ENCODE data around the gene ARHGAP9.

ARHGAP9 gene

DNA sequence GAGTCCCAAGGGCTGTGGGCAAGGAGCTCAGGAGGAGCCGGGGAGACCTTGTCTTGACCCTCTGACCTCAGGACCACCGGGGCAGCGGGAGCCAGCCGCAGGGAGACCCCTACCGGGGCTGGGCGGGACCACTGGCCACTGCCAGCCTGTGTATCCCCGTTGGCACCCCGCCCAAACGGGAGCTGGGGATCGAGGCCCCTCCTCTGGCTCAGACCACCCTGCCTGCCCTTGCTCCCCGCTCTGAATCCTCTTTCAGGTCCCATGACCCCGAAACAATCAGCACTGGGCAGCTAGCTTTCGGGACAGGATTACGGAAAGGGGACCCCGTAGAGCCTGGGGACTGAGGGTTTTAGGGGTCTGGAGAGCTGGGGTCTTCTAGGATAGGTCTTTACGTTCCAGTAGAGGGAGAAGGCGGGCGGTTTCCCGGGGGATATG lies 18.8 kb downstream of the ARHGAP9 start:
- H3K9ac ChIP-seq (ENCODE audit: low read depth, low read length), result peak overlapping the region; percentile 69
- H3K27me3 ChIP-seq (ENCODE audit: insufficient read depth, low read length), result no peaks in the 10 kb centered on the region
- WGBS, result 1% methylated on average over 17 of the region's 19 CpGs
- H3K36me3 ChIP-seq (ENCODE audit: insufficient read depth, low read length), result no peaks in the 10 kb centered on the region; the same call in 1 of the 2 replicates
- peak overlapping the region; percentile 90; the same call in 1 of the 2 replicates for H3K27ac ChIP-seq (ENCODE audit: low read depth, low read length)
- H3K9me3 ChIP-seq (ENCODE audit: insufficient read depth, low read depth, low read length), result no peaks in the 10 kb centered on the region
- peaks cover 5% of the 10 kb centered on the region for H3K4me1 ChIP-seq (ENCODE audit: insufficient read depth, low read length)
- H3K4me3 ChIP-seq (ENCODE audit: low read length), result peak overlapping the region; percentile 67

- H3K4me1 ChIP-seq (ENCODE audit: insufficient read depth, low read length), result peaks cover 10% of the 10 kb centered on the region
- H3K36me3 ChIP-seq (ENCODE audit: insufficient read depth, low read length), result no peaks in the 10 kb centered on the region
- H3K9ac ChIP-seq (ENCODE audit: low read depth, low read length), result peak overlapping the region; percentile 12; the same call in 1 of the 2 replicates
- peak overlapping the region; percentile 67 for H3K4me3 ChIP-seq (ENCODE audit: low read length)
- WGBS, result under 1% methylated on average over 6 of the region's 6 CpGs
- peak overlapping the region; percentile 90; the same call in 1 of the 2 replicates for H3K27ac ChIP-seq (ENCODE audit: low read depth, low read length)
- no peaks in the 10 kb centered on the region for H3K9me3 ChIP-seq (ENCODE audit: insufficient read depth, low read depth, low read length)
- H3K27me3 ChIP-seq (ENCODE audit: insufficient read depth, low read length), result no peaks in the 10 kb centered on the region
These were observed 19.2 kb downstream of the ARHGAP9 start for GRCh38 chr12:57460468-57460784.

DNA sequence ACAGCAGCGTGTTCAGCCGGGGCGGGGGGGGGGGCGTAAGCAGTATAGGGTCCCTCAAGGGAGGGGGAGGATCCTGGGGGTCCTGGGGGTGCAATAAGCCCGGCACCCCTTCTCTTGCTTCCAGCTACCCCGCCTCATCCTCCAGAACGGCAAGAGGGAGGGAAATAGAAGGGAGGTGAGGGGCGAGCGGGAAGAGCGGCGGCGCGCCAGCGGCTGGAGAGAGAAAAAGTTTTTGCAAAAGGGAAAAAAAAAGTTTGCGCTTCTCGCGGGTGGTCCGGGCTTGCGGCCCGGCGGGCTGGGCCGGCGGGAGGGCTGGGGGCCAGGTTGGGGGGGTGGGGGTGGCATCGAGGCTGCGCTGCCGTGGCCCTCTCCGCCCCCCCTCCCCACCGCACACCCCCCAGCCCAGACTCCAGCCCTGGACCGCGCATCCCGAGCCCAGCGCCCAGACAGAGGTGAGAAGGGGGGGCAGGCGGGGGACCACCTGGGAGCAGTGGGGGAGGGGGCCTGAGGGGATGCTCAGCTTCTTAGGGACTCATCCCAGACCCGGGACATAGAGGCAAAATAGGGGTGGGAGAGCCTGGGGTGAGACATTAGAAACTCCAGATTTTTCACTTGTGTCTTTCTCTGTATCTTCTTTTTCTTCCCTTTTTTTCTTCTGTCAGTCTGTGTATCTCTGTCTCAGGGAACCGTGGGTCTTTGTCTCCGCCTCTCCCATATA lies 19.8 kb downstream of the ARHGAP9 start, which contains the start of gene GLI1:
TSS of gene GLI1 (plus strand) at position 36 of the 718 bp plus-strand sequence. CDS start 3,907 bp downstream, outside the sequence.
- H3K9me3 ChIP-seq (ENCODE audit: insufficient read depth, low read depth, low read length), result no peaks in the 10 kb centered on the region
- H3K27me3 ChIP-seq (ENCODE audit: insufficient read depth, low read length), result no peaks in the 10 kb centered on the region
- H3K4me3 ChIP-seq (ENCODE audit: low read length), result peak within 1 kb of the TSS; percentile 67
- peaks cover 14% of the 10 kb centered on the region for H3K4me1 ChIP-seq (ENCODE audit: insufficient read depth, low read length)
- peak within 1 kb of the TSS; percentile 55 for H3K9ac ChIP-seq (ENCODE audit: low read depth, low read length)
- H3K36me3 ChIP-seq (ENCODE audit: insufficient read depth, low read length), result no peaks in the 10 kb centered on the region
- WGBS, result 0% methylated on average over 23 of the region's 36 CpGs
- H3K27ac ChIP-seq (ENCODE audit: low read depth, low read length), result peak within 1 kb of the TSS; percentile 90

DNA sequence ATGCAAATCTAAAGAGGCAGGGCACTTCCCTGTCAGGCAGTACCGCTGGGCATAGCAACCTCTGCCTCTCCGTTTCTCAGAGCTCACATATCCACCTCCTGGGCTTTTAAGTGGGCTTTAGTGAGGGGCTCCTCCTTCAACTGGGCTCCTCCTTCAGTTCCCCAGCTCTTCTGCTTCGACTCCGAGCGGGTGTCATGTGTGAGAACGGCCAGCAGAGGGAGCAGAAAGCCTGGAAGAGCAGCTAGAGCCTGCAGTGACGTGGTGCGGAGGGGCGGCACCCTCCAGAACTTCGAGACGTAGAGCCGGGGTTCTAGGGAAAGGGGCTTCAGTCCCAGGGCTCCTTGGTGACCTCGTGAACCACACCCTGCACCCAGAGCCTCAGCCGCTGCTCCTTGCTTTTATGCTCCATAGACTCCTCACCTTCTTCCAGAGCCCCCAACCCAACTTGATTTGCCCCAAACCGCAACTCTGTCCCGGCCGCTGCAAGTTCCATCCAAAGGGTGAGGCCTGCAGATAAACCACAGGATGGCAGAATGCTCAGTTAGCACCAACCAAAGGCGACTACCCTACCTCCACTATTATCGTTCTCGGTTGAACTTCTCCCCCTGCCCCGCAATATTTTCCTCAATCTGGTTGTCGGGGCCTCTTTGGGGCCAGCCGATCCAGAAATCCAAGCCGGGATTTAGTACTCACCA lies 20.5 kb downstream of the ARHGAP9 start:
- H3K36me3 ChIP-seq (ENCODE audit: insufficient read depth, low read length), result no peaks in the 10 kb centered on the region
- peaks cover 20% of the 10 kb centered on the region for H3K4me1 ChIP-seq (ENCODE audit: insufficient read depth, low read length)
- peak overlapping the region; percentile 85; the same call in 1 of the 2 replicates for H3K27ac ChIP-seq (ENCODE audit: low read depth, low read length)
- no peaks in the 10 kb centered on the region for H3K27me3 ChIP-seq (ENCODE audit: insufficient read depth, low read length)
- H3K4me3 ChIP-seq (ENCODE audit: low read length), result peak overlapping the region; percentile 64
- H3K9ac ChIP-seq (ENCODE audit: low read depth, low read length), result peak overlapping the region; percentile 55
- no peaks in the 10 kb centered on the region for H3K9me3 ChIP-seq (ENCODE audit: insufficient read depth, low read depth, low read length)
- under 1% methylated on average over 24 of the region's 24 CpGs for WGBS

DNA sequence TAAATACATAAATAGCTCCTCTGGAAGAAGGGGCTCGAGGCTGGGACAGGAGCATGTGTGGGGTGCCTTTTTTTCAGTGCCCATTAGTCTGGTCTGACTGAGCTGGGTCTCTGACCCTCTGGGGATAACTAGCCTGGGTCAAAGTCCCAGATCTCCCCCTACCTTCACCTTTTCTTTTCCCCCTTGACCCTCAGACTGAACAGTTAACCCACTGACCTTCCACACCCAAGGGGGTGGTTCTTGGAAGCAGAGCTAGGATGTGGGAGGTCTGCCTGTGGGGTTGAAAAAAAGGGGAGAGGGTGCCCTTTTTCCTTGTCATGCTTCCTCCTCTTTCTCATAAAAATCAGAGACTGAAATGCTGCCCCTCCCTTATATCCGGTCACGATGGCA lies 21.0 kb downstream of the ARHGAP9 start:
- peak overlapping the region; percentile 64 for H3K4me3 ChIP-seq (ENCODE audit: low read length)
- 0 out of 2 replicates have a peak overlapping the region, but pooled peaks have one; percentile 18 for H3K9ac ChIP-seq (ENCODE audit: low read depth, low read length)
- H3K4me1 ChIP-seq (ENCODE audit: insufficient read depth, low read length), result peaks cover 20% of the 10 kb centered on the region
- no peaks in the 10 kb centered on the region for H3K27me3 ChIP-seq (ENCODE audit: insufficient read depth, low read length)
- WGBS, result 29% methylated on average over 3 of the region's 3 CpGs
- H3K9me3 ChIP-seq (ENCODE audit: insufficient read depth, low read depth, low read length), result no peaks in the 10 kb centered on the region
- H3K27ac ChIP-seq (ENCODE audit: low read depth, low read length), result peak overlapping the region; percentile 85
- H3K36me3 ChIP-seq (ENCODE audit: insufficient read depth, low read length), result no peaks in the 10 kb centered on the region

GRCh38 chr12:57456737-57457490 lies 22.8 kb downstream of the ARHGAP9 start:
- Histone ChIP-seq H3K4me1 (ENCODE audit: insufficient read depth, low read length) (peaks cover 27% of the 10 kb centered on the region), H3K9me3 (ENCODE audit: insufficient read depth, low read depth, low read length) (no peaks in the 10 kb centered on the region), H3K9ac (ENCODE audit: low read depth, low read length) (no peak overlapping the region), H3K4me3 (ENCODE audit: low read length) (peak overlapping the region; percentile 17; the same call in 1 of the 2 replicates), H3K27me3 (ENCODE audit: insufficient read depth, low read length) (no peaks in the 10 kb centered on the region), H3K27ac (ENCODE audit: low read depth, low read length) (no peak overlapping the region), H3K36me3 (ENCODE audit: insufficient read depth, low read length) (no peaks in the 10 kb centered on the region)
- WGBS, result 94% methylated on average over 6 of the region's 6 CpGs

DNA sequence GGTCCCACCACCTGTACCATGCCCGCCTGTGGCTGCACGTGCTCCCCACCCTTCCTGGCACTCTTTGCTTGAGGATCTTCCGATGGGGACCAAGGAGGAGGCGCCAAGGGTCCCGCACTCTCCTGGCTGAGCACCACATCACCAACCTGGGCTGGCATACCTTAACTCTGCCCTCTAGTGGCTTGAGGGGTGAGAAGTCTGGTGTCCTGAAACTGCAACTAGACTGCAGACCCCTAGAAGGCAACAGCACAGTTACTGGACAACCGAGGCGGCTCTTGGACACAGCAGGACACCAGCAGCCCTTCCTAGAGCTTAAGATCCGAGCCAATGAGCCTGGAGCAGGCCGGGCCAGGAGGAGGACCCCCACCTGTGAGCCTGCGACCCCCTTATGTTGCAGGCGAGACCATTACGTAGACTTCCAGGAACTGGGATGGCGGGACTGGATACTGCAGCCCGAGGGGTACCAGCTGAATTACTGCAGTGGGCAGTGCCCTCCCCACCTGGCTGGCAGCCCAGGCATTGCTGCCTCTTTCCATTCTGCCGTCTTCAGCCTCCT lies 23.4 kb downstream of the ARHGAP9 start:
- Histone ChIP-seq H3K36me3 (ENCODE audit: insufficient read depth, low read length) (no peaks in the 10 kb centered on the region), H3K27me3 (ENCODE audit: insufficient read depth, low read length) (no peaks in the 10 kb centered on the region), H3K9ac (ENCODE audit: low read depth, low read length) (0 out of 2 replicates have a peak overlapping the region, but pooled peaks have one; percentile 6), H3K27ac (ENCODE audit: low read depth, low read length) (no peak overlapping the region), H3K4me3 (ENCODE audit: low read length) (peak overlapping the region; percentile 47), H3K4me1 (ENCODE audit: insufficient read depth, low read length) (peaks cover 27% of the 10 kb centered on the region), H3K9me3 (ENCODE audit: insufficient read depth, low read depth, low read length) (no peaks in the 10 kb centered on the region)
- WGBS, result 56% methylated on average over 15 of the region's 15 CpGs

- Histone ChIP-seq H3K9ac (ENCODE audit: low read depth, low read length) (0 out of 2 replicates have a peak overlapping the region, but pooled peaks have one; percentile 6), H3K4me3 (ENCODE audit: low read length) (peak overlapping the region; percentile 47)
These were observed 24.1 kb downstream of the ARHGAP9 start for GRCh38 chr12:57455374-57456144.

GRCh38 chr12:57454566-57455373 lies 24.9 kb downstream of the ARHGAP9 start, which contains the start of gene INHBE:
Gene INHBE (plus strand): TSS chr12:57455307. CDS start chr12:57455537, 230 bp downstream.
- no peaks in the 10 kb centered on the region for H3K9me3 ChIP-seq (ENCODE audit: insufficient read depth, low read depth, low read length)
- no peaks in the 10 kb centered on the region for H3K27me3 ChIP-seq (ENCODE audit: insufficient read depth, low read length)
- H3K36me3 ChIP-seq (ENCODE audit: insufficient read depth, low read length), result no peaks in the 10 kb centered on the region
- H3K9ac ChIP-seq (ENCODE audit: low read depth, low read length), result peak within 1 kb of the TSS; percentile 84
- H3K27ac ChIP-seq (ENCODE audit: low read depth, low read length), result peak within 1 kb of the TSS; percentile 96
- peaks cover 27% of the 10 kb centered on the region for H3K4me1 ChIP-seq (ENCODE audit: insufficient read depth, low read length)
- WGBS, result 55% methylated on average over 10 of the region's 10 CpGs
- H3K4me3 ChIP-seq (ENCODE audit: low read length), result peak within 1 kb of the TSS; percentile 47

More at GRCh38 chr12:57455374-57456144, 24.1 kb downstream of the ARHGAP9 start:
- WGBS, result 70% methylated on average over 9 of the region's 10 CpGs
- no peaks in the 10 kb centered on the region for H3K36me3 ChIP-seq (ENCODE audit: insufficient read depth, low read length)
- H3K9me3 ChIP-seq (ENCODE audit: insufficient read depth, low read depth, low read length), result no peaks in the 10 kb centered on the region
- H3K27me3 ChIP-seq (ENCODE audit: insufficient read depth, low read length), result no peaks in the 10 kb centered on the region
- peak overlapping the region; percentile 48; the same call in 1 of the 2 replicates for H3K27ac ChIP-seq (ENCODE audit: low read depth, low read length)
- H3K4me1 ChIP-seq (ENCODE audit: insufficient read depth, low read length), result peaks cover 27% of the 10 kb centered on the region

All from HUES64 (cell line).